ENCODE data around the gene KCNH2.
"Not testable (repeated sequence)": the region's sequence is repeated elsewhere in the genome, so short reads cannot be mapped to it uniquely, and the experiment has no call there.

The KCNH2 gene, protein sequence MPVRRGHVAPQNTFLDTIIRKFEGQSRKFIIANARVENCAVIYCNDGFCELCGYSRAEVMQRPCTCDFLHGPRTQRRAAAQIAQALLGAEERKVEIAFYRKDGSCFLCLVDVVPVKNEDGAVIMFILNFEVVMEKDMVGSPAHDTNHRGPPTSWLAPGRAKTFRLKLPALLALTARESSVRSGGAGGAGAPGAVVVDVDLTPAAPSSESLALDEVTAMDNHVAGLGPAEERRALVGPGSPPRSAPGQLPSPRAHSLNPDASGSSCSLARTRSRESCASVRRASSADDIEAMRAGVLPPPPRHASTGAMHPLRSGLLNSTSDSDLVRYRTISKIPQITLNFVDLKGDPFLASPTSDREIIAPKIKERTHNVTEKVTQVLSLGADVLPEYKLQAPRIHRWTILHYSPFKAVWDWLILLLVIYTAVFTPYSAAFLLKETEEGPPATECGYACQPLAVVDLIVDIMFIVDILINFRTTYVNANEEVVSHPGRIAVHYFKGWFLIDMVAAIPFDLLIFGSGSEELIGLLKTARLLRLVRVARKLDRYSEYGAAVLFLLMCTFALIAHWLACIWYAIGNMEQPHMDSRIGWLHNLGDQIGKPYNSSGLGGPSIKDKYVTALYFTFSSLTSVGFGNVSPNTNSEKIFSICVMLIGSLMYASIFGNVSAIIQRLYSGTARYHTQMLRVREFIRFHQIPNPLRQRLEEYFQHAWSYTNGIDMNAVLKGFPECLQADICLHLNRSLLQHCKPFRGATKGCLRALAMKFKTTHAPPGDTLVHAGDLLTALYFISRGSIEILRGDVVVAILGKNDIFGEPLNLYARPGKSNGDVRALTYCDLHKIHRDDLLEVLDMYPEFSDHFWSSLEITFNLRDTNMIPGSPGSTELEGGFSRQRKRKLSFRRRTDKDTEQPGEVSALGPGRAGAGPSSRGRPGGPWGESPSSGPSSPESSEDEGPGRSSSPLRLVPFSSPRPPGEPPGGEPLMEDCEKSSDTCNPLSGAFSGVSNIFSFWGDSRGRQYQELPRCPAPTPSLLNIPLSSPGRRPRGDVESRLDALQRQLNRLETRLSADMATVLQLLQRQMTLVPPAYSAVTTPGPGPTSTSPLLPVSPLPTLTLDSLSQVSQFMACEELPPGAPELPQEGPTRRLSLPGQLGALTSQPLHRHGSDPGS

DNA sequence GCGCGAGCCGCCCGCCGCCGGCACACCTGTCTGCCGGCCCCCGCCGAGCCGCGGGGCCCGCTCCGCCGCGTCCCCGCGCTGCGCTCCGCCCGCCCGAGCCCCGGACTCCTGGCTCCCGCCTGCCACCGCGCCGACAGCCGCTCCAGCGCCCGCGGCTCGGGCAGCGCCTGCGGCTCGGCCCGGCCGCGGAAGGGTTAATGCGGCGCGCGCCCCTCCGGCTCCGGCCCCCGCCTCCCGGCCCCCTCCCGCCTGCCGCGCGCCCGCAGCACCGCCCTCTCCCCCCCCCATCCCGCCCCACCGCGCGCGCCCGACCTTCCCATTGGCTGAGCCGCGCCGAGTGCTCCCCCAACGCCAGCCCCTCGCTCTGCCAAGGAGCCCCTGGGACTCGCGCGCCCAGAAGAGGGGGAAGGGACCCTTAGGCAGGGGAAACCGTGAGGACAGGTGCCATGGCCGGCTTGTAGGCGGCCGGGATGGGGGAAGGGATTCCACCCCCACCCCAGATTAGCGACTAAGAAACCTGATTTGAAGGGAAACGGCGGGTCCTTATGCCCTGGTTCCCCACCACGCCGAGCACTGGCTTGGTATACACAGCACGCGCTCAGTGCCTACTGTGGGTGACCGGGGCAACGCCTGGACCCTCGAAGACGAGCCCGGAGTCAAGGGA is at the start of gene KCNH2:
TSS of gene KCNH2 (minus strand) at position 196 of the 664 bp plus-strand sequence. CDS start 408 bp downstream, outside the sequence.
- DNase-seq = peak; percentile 56

DNA sequence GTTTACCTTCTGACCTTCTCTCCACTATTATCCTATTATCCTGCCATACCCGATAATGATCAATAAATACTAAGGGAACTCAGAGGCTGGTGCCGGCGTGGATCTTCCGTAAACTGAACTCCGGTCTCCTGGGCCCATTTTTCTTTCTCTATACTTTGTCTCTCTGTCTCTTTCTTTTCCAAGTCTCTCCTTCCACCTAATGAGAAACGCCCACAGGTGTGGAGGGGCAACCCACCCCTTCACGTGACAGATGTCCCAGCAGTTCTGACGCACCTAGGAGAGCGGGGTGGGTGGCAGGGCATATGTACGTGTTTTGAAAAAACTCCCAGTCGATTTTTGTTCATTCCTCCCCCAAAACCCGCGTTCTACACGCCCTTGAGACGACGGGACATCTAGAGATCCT is 49.6 kb upstream of the KCNH2 start:
- not testable (repeated sequence) for DNase-seq

DNA sequence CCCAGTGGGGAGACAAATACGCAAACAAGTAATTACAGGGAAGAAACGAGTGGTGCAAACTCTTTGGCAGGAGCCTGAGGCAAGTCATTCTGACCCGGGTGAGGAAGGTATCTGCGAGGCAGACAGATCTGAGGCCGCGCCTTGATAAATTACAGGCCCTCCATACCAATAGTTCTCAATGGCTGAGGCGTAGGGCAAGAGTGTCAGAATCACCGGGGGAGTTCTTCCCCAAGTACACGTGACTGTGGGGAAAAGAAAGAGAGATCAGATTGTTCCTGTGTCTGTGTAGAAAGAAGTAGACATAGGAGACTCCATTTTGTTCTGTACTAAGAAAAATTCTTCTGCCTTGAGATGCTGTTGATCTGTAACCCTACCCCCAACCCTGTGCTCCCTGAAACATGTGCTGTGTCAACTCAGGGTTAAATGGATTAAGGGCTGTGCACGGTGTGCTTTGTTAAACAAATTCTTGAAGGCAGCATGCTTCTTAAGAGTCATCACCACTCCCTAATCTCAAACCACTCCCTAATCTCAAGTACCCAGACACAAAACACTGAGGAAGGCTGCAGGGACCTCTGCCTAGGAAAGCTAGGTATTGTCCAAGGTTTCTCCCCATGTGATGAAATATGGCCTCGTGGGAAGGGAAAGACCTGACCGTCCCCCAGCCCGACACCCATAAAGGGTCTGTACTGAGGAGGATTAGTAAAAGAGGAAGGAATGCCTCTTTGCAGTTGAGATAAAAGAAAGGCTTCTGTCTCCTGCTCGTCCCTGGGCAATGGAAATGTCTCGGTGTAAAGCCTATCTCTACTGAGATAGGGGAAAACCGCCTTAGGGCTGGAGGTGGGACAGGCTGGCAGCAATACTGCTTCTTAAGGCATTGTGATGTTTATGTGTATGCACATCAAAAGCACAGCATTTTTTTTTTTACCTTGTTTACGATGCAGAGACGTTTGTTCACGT is 48.9 kb upstream of the KCNH2 start:
- not testable (repeated sequence) for DNase-seq

DNA sequence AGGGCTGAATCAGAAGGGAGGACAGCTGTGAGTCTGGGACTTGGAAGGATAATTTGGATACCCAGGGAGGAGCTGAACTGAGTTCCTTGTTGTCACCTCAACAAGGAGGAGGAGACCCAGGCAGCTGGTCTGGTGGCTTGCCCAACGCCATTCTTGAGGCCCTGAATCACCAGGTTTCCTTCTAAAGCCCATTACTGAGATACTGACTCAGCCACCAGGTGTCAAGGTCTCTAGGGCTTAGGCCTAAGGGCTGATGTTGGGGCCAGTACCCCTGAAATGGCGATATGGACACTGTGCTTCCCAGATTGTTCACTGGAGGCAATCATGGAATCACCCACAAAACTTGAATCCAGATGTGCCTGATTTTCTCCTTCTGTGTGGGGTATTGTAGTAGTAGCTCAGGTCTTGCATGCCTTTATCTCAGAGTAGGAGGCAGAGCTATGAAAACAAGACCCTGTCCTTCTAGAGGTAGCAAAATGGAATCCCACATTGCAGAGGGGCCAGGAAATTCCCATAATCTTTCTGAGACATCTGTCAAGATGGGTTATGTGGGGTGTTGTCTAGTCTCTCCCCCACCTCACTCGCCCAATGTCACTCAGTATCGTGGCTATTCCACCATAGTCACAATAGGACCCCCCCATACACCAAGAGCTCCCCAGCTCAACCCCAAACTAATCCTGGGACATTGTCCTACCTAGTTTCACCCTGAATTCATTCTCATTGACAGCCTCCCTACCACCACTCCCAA is 48.0 kb upstream of the KCNH2 start:
- DNase-seq = no peak

DNA sequence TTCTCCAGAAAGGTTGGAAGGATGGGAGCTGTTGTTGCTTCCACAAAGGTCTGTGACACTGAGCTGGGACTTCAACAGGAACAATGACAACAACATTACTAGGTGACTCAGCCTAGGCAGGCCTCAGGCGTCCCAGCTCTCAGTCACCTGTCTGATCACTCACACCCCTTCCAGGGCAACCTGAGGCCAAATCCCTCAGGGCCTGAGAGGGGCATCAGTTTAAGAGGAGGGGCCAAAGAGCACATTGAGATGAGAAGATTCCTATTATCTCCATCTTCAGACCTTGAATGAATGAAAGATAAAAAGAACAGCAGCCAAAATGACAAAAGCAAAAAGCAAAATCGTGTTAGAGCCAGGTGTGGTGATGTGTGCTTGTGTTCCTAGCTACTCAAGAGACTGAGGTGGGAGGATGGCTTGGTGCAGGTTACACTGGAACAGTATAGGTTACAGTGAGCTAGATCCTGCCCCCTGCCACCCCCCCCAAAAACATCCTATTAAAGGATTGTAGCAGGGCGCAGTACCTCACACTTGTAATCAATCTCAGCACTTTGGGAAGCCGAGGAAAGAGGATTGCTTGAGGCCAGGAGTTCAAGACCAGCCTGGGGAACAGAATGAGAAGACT is 46.4 kb upstream of the KCNH2 start, which contains the start of gene ATG9B:
TSS of gene ATG9B (minus strand) at position 60 of the 622 bp plus-strand sequence. CDS start 71 bp downstream, outside the sequence.
- no peak for DNase-seq

DNA sequence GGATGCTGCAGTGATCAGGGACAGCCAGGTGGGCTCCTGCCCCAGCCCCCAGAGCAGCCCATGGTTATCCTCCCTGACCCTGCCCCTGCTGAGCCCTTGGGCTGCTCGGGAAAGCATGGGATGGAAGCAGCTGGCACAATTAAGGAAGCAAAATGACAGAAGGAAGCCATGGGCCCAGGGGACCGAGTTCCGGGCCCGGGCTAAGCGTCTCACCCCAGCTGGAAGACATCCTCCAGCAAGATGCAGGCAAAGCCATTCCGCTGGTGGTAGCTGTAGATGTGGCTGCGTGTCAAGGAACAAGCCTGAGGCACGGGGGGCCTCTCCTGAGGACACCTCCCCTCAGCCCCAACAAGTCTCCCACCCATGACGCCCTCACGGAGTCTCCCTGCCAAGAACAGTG is 45.1 kb upstream of the KCNH2 start:
- no peak for DNase-seq

DNA sequence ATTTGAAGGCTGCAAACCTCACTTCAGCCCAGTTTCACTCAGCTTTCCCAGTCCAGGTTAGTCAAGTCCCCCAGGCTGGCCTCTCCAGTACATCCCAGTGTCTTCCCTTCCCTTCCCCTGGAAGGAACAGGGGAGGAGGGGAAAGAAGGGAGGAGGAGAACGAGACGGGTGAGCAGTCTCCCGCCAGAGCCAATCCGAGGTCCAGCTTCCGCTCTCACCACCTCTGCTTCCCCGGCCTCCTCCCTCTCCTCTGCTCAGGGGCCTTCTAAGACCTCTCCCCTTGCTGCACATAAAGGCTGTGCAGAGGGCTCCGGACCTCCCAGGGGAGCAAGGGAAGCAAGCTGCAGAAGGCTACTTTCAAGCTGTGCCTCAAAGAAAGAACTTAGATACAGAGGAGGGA is 42.1 kb upstream of the KCNH2 start:
- DNase-seq = no peak

DNA sequence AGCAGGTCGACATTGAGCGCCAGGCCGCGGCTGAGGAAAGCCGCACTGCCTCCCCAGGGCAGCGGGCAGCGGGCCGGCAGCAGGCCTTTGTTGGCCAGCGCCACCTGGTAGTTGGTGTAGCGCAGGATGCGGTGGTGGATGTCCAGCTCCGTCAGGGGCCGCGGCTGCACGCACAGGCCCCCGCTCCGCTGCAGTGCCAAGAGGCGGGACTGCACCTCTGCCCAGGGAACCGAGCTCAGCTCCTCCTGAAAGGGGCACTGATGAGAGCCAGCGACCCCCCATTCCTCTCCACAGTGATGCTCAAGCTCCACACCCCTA is 41.0 kb upstream of the KCNH2 start:
- DNase-seq = no peak

DNA sequence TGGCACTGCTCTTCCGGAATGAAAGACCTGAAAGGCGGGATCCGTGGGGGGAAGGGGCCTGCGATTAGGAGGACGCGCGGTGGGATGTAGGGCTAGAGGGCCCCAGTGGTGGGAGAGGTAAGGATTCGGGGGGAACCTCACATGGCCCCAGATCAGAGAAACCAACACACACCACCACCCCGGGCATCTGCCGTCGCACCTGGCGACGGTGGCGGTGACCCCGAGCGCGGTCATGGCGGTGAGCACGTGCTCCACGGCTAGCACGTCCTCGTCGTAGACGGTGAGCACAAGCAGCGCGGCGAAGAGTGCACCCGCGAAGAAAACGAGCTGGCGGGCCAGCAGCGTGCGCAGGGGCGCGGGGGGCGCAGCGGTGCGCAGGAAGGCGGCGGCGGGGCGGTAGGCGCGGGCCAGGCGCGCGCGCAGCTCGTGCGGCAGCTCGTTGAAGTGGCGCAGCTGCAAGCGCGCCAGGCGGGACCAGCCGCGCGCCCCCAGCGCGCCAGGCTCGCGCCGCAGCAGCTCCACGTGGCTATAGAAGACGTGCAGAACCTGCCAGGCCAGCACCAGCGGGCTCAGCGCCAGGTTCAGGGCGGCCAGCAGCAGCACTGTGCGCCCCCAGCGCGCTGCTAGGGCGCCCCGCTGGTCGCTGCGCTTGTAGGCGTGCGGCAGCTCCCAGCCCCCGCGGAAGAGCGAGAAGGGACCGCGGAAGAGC is 40.5 kb upstream of the KCNH2 start:
- DNase-seq = no peak

DNA sequence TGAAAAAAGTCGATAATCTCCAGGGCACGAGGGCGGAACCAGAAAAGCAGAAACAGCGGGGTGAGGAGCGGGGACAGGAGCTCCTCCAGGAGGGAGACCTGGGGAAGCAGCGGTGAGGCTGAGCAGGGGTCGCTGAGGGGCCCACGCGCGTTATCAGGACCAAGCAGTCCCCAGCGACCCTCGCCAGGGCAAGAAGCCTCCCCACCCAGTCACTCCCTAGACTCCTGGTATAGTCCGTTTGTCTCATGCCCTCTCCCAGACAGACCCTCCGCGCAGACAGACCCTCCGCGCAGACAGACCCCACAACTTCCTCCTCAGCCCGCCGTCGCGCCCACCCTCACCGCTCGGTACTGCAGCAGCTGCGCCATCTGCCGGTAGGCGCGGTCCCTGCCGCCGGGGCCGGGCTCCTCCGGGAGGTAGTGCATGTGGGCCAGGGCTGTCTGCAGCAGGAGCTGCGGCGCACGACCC is 39.9 kb upstream of the KCNH2 start:
- DNase-seq = no peak

DNA sequence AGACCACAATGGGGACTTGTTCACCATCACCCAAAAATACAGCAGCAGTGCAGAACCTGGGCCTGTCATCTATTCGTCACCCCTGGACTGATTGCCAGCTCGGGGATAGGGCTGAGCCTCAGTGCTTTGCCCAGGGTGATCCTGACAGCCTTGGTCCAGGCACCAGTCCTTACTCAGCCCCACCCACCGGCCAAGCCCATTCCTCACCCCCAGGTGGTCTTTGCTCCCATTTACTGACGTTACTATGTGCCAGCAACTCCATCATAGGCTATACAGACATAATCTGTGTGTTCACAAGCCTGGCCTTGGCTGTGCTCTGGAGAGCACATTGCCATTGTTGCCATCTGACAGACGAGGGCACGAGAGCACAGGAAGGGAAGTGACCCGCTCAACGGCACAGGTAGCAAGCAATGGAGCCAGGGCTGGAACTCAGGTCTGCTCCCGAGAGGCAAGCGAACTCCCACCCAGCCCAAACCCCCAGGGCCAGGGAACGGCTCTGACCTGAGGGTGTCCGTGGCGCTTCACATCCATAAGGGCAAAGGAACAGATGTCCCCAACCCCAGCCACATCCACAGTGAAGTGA is 39.3 kb upstream of the KCNH2 start:
- DNase-seq = no peak

DNA sequence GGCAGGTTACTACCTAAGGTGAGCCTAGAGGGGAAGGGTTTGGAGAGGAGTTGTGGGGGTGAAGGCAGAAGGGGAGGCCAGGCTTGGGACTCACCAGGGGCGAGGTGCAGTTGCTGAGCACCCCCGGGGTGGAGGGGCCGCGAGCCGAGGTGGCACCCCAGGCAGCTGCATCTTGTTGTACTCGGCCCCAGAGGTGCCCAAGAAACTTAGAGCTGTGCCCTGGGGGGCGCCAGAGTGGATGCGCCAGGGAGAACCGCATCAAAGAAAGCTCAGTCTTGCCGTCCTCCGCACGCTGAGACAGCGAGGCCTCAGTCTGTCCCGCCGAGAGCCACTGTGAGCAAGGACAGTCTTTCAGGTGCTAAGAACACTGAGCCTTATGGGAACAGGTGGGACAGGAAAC is 38.8 kb upstream of the KCNH2 start:
- DNase-seq = no peak

DNA sequence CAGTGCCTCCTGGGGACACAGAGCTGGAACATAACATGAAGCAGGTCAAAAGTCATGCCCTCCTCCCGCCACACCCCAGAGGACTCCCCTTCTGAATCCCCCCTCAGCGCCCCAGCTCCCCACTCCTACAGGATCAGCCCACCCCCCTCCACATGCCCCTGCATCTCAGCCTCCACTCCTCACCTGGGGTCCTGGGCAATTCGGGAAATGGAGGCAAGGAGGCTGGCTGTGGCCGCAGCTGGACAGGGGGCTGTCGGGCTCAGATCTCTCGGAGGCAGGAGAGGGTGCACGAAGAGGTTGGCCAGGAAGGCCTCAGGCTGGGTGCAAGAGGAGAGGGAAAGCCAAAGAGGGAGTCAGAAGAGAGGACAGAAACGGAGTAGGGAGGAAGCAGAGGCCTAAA is 38.4 kb upstream of the KCNH2 start:
- DNase-seq = no peak

DNA sequence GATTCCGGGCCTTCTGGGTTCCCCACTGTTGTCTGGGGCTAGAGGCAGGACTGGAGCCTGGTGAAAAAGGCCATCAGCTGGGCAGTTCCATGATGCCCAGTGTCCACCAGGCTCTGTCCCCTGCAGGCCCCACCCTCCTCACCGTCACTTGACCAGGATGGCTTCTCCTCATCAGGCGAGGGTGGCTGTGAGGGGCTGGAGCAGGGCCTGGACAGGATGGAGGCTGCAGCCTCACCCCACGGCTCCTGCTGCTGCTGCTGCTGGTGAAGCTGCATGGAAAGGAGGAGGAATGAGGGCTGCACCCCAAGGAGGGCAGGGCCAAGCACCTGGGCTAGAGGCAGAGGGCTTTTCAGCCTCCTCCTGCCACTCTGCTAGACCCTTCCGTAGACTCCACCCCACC is 37.8 kb upstream of the KCNH2 start:
- DNase-seq = no peak

DNA sequence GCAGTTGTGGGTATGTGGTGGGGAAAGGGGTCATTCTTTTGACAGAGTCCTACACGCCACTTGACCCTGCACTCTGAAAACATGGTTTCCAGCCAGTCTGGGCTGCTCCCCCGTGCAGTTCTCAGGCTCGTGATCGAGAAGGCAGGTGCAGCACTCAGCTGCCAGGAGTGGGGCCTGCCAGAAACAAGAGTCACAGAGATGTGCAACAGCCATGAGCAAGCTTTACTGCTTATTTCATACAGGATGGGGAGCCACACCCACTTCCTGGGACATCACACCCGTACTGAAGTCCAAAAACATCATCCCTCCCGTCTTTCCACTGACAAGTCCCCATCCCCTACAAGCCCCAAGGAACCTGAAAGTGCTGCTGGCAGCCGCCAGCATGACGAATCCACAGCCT is 36.8 kb upstream of the KCNH2 start:
- no peak for DNase-seq

DNA sequence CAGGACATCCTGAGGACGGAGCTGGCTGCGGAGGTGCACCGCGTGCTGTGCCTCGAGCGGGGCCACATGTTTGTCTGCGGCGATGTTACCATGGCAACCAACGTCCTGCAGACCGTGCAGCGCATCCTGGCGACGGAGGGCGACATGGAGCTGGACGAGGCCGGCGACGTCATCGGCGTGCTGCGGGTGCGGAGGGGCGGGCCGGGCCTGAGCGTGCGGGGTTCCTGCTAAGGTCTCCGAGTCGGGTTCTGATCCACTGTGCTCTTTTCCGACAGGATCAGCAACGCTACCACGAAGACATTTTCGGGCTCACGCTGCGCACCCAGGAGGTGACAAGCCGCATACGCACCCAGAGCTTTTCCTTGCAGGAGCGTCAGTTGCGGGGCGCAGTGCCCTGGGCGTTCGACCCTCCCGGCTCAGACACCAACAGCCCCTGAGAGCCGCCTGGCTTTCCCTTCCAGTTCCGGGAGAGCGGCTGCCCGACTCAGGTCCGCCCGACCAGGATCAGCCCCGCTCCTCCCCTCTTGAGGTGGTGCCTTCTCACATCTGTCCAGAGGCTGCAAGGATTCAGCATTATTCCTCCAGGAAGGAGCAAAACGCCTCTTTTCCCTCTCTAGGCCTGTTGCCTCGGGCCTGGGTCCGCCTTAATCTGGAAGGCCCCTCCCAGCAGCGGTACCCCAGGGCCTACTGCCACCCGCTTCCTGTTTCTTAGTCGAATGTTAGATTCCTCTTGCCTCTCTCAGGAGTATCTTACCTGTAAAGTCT is 35.8 kb upstream of the KCNH2 start:
- DNase-seq = no peak

DNA sequence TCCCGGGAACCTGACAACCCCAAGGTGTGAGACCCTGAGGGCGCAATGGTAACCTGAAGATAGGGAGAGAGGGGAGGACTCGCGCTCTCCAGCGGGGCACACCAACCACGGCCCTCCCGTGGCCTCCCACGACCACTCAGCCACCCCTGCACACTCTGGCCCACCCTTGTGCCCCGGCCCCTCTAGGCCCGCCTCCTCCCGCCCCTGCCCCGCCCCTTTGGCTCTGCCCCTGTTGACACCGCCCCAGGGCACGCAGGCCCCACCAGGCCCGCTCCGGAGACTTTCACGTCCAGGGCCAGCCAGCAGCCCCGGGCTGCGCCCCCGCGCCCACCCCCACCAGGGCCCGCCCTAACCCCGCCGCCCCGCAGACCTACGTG is 35.2 kb upstream of the KCNH2 start:
- no peak for DNase-seq

DNA sequence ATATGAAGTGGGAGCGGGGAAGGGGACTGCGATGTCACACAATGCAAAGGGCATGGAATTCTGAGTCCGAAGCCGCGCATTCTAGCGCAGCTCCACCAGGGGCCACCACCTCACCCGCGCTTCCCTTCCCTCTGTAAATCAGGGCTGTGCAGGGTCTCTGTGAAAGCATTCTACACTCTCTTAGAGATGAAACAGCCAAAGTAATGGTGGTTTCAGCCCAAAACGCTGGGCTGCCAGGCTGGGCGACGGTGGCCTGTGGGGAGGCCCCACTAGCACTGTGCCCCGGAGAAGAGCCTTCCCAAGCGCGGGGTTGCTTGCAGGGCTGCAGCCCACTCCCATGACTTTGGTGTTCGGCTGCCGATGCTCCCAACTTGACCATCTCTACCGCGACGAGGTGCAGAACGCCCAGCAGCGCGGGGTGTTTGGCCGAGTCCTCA is 34.8 kb upstream of the KCNH2 start:
- DNase-seq = no peak
